Measurements from ENCODE around the gene EML5. TPM values are rescaled to one million over a fixed set of nuclear protein-coding genes. Genes with fewer than 3 reads are reported as not detected.

The EML5 gene
- total RNA-seq, 1 experiment from 2014 or later = 0.37 TPM

DNA sequence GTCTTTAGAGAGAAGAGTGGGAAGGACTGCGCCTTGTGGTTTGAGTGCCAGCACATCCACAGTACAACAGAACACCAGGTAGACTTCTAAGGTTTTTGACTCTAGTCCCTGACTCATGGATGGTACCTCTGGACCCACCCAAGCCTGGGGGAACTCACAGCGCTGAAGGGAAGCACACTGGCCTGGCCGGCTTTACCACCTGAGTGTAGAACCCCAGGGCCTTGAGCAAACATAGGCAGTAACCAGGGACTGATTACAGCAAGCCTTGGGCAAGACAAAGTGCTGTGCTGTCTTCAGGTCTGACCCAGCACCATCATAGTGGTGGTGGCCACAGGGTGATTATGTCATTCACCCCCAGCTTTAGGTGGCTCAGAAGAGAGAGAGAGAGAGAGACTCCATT, 17.2 kb downstream of the EML5 start:
- no peaks in the 10 kb centered on the region for H3K9me3 ChIP-seq (ENCODE audit: low read length)
- H3K4me1 ChIP-seq (ENCODE audit: low read length) = no peaks in the 10 kb centered on the region
- H3K27ac ChIP-seq (ENCODE audit: low read length) = no peak overlapping the region
- no peak overlapping the region for H2AFZ ChIP-seq (ENCODE audit: low read length)
- H3K9me2 ChIP-seq (replicated peaks; ENCODE audit: insufficient read depth, low read length) = no peaks in the 10 kb centered on the region
- H3K4me2 ChIP-seq (ENCODE audit: low read depth, low read length, poor library complexity, severe bottlenecking) = no peak overlapping the region
- no peaks in the 10 kb centered on the region for H3K36me3 ChIP-seq (ENCODE audit: insufficient read depth, low read length)
- H3K79me2 ChIP-seq (ENCODE audit: low read length) = no peaks in the 10 kb centered on the region
- H3K4me3 ChIP-seq (ENCODE audit: low read length) = no peak overlapping the region
- no peak for DNase-seq
- H3K9ac ChIP-seq (ENCODE audit: low read length) = no peak overlapping the region
- H4K20me1 ChIP-seq (ENCODE audit: insufficient read depth, low read depth, low read length) = no peaks in the 10 kb centered on the region
- H3K27me3 ChIP-seq (ENCODE audit: low read length) = no peaks in the 10 kb centered on the region

DNA sequence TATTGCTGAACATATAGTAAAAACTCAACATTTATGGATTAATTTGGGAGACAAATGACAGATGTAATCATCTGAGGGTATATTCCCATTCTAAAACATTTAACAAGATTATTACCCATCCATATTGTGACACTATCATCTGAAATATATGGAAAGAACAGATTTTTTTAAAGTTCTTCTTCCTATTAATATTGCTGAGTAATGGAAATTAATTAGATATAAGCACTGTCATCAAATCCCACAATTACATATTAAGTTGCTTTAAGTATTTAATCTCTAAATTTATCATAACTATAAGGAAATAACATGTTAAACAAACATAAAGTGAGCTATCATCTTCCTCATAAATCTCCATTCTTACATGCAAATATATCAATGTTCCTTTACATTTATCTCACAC, 22.0 kb downstream of the EML5 start:
- H3K9ac ChIP-seq (ENCODE audit: low read length) = no peak overlapping the region
- no peaks in the 10 kb centered on the region for H3K9me2 ChIP-seq (replicated peaks; ENCODE audit: insufficient read depth, low read length)
- H3K36me3 ChIP-seq (ENCODE audit: insufficient read depth, low read length) = no peaks in the 10 kb centered on the region
- H3K4me1 ChIP-seq (ENCODE audit: low read length) = no peaks in the 10 kb centered on the region
- no peak overlapping the region for H3K4me2 ChIP-seq (ENCODE audit: low read depth, low read length, poor library complexity, severe bottlenecking)
- no peak overlapping the region for H3K4me3 ChIP-seq (ENCODE audit: low read length)
- no peaks in the 10 kb centered on the region for H3K79me2 ChIP-seq (ENCODE audit: low read length)
- no peaks in the 10 kb centered on the region for H3K9me3 ChIP-seq (ENCODE audit: low read length)
- no peak overlapping the region for H2AFZ ChIP-seq (ENCODE audit: low read length)
- DNase-seq = no peak
- no peaks in the 10 kb centered on the region for H3K27me3 ChIP-seq (ENCODE audit: low read length)
- H3K27ac ChIP-seq (ENCODE audit: low read length) = no peak overlapping the region
- H4K20me1 ChIP-seq (ENCODE audit: insufficient read depth, low read depth, low read length) = no peaks in the 10 kb centered on the region

DNA sequence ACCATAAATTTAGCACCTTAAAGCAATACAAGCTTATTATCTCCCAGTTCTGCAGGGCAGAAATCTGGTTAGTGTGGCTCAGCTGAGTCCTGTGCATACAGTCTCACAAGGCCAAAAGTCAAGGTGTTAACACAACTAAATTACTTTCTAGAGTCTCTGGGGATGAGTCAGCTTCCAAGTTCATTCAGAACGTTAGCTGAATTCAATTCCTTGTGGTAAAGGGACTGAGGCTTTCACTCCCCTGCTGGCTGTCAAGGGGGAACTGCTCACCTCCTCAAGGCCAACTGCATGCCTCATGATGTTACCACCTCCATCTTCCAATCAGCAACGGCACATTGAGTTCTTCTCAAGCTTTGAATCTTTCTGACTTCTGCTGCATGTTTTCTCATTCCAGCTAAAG, 27.6 kb downstream of the EML5 start:
- Histone ChIP-seq H4K20me1 (ENCODE audit: insufficient read depth, low read depth, low read length) (no peaks in the 10 kb centered on the region), H3K4me3 (ENCODE audit: low read length) (no peak overlapping the region), H3K9ac (ENCODE audit: low read length) (no peak overlapping the region), H3K9me3 (ENCODE audit: low read length) (no peaks in the 10 kb centered on the region; the same call in 1 of the 2 replicates), H3K4me2 (ENCODE audit: low read depth, low read length, poor library complexity, severe bottlenecking) (no peak overlapping the region), H2AFZ (ENCODE audit: low read length) (no peak overlapping the region), H3K36me3 (ENCODE audit: insufficient read depth, low read length) (no peaks in the 10 kb centered on the region), H3K9me2 (replicated peaks; ENCODE audit: insufficient read depth, low read length) (no peaks in the 10 kb centered on the region), H3K27ac (ENCODE audit: low read length) (no peak overlapping the region), H3K4me1 (ENCODE audit: low read length) (no peaks in the 10 kb centered on the region), H3K79me2 (ENCODE audit: low read length) (no peaks in the 10 kb centered on the region), H3K27me3 (ENCODE audit: low read length) (no peaks in the 10 kb centered on the region)
- DNase-seq = no peak

DNA sequence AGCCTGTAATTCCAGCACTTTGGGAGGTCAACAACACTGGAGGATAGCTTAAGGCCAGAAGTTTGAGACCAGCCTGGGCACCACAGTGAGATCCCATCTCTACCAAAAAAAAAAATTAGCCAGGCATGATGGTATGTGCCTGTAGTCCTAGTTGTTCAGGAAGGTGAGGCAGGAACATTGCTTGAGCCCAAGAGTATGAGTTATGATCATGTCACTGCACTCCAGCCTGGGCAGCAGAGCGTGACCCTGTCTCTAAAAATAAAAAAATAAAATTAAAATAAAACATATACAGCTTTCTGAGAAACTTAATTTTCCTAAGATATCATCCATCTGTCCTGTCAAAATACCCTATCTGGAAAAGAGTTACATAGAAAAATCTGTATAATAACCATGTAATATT, 38.9 kb downstream of the EML5 start:
- H4K20me1 ChIP-seq (ENCODE audit: insufficient read depth, low read depth, low read length) = no peaks in the 10 kb centered on the region
- no peaks in the 10 kb centered on the region for H3K79me2 ChIP-seq (ENCODE audit: low read length)
- no peaks in the 10 kb centered on the region for H3K4me1 ChIP-seq (ENCODE audit: low read length)
- DNase-seq = no peak
- no peak overlapping the region for H3K4me3 ChIP-seq (ENCODE audit: low read length)
- H2AFZ ChIP-seq (ENCODE audit: low read length) = no peak overlapping the region
- no peak overlapping the region for H3K27ac ChIP-seq (ENCODE audit: low read length)
- H3K9ac ChIP-seq (ENCODE audit: low read length) = no peak overlapping the region
- peaks cover 3% of the 10 kb centered on the region; the same call in 1 of the 2 replicates for H3K27me3 ChIP-seq (ENCODE audit: low read length)
- H3K4me2 ChIP-seq (ENCODE audit: low read depth, low read length, poor library complexity, severe bottlenecking) = no peak overlapping the region
- H3K36me3 ChIP-seq (ENCODE audit: insufficient read depth, low read length) = no peaks in the 10 kb centered on the region
- H3K9me3 ChIP-seq (ENCODE audit: low read length) = no peaks in the 10 kb centered on the region
- H3K9me2 ChIP-seq (replicated peaks; ENCODE audit: insufficient read depth, low read length) = no peaks in the 10 kb centered on the region

DNA sequence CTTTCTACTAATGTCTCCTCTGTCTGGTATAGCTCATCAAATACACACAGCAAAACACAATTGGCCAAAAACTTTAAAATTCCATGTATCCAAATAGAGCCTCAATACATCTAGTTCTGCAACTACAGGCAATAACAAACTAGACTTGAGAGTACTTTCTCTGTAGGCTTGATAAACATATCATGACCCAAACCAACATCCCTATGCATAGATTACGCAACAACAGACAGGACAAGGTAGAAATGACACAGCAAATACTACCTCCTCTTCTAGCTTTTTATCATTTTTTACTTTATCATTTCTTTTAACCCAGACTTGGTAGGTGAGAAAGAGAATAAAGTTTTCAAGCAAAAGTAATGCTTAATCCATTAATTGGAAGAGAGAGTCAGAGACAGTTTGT, 41.8 kb downstream of the EML5 start:
- no peak overlapping the region for H3K9ac ChIP-seq (ENCODE audit: low read length)
- H3K36me3 ChIP-seq (ENCODE audit: insufficient read depth, low read length) = no peaks in the 10 kb centered on the region
- H3K4me2 ChIP-seq (ENCODE audit: low read depth, low read length, poor library complexity, severe bottlenecking) = no peak overlapping the region
- H3K4me1 ChIP-seq (ENCODE audit: low read length) = no peaks in the 10 kb centered on the region
- H3K79me2 ChIP-seq (ENCODE audit: low read length) = no peaks in the 10 kb centered on the region
- no peak for DNase-seq
- no peak overlapping the region for H3K4me3 ChIP-seq (ENCODE audit: low read length)
- no peak overlapping the region for H2AFZ ChIP-seq (ENCODE audit: low read length)
- H3K27me3 ChIP-seq (ENCODE audit: low read length) = no peaks in the 10 kb centered on the region
- no peaks in the 10 kb centered on the region for H4K20me1 ChIP-seq (ENCODE audit: insufficient read depth, low read depth, low read length)
- H3K9me3 ChIP-seq (ENCODE audit: low read length) = no peaks in the 10 kb centered on the region
- no peaks in the 10 kb centered on the region for H3K9me2 ChIP-seq (replicated peaks; ENCODE audit: insufficient read depth, low read length)
- H3K27ac ChIP-seq (ENCODE audit: low read length) = no peak overlapping the region

DNA sequence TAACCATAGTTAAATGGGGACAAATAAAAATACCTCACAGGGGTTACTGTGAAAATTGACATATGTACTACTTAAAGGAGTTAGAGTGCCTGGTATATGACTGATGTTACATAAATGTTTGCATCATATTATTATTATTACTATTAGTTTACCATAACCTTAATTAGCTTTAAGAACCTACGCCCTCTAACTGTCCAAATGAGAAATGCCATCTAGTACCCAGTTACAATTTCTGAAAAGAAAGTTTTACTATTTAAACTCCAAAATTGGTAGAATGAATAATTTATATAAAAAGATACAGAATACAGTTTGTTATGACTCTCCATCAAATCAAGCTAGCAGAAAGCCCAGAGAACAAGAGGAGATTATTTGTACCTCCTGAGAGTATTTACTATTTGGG, 42.3 kb downstream of the EML5 start:
- peak; percentile 52 for DNase-seq
- Histone ChIP-seq H3K79me2 (ENCODE audit: low read length) (no peaks in the 10 kb centered on the region), H3K9me3 (ENCODE audit: low read length) (no peaks in the 10 kb centered on the region), H3K4me2 (ENCODE audit: low read depth, low read length, poor library complexity, severe bottlenecking) (no peak overlapping the region), H3K4me1 (ENCODE audit: low read length) (no peaks in the 10 kb centered on the region), H2AFZ (ENCODE audit: low read length) (no peak overlapping the region), H3K27me3 (ENCODE audit: low read length) (no peaks in the 10 kb centered on the region), H3K4me3 (ENCODE audit: low read length) (no peak overlapping the region), H3K36me3 (ENCODE audit: insufficient read depth, low read length) (no peaks in the 10 kb centered on the region), H3K9me2 (replicated peaks; ENCODE audit: insufficient read depth, low read length) (no peaks in the 10 kb centered on the region), H4K20me1 (ENCODE audit: insufficient read depth, low read depth, low read length) (no peaks in the 10 kb centered on the region), H3K9ac (ENCODE audit: low read length) (no peak overlapping the region), H3K27ac (ENCODE audit: low read length) (no peak overlapping the region)

DNA sequence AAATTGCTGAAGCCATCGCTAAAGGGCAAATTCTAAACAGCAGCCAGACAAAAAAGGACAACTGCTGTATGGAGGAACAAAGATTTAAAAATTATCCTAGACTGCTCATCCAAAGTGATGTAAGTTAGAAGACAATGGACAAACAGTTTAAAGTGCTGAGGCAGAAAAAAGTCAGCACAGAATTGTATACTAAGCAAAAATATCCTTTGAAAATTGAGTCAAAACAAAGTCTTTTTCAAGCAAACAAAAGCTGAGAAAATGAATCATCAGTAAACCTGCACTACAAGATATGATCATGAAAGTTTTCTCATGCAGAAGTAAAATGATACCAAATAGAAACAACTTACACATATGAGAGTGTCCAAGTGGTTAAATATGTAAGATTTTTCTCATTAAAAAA, 43.6 kb downstream of the EML5 start:
- no peak overlapping the region for H3K27ac ChIP-seq (ENCODE audit: low read length)
- no peak overlapping the region for H2AFZ ChIP-seq (ENCODE audit: low read length)
- H3K9me3 ChIP-seq (ENCODE audit: low read length) = no peaks in the 10 kb centered on the region
- DNase-seq = no peak
- no peaks in the 10 kb centered on the region for H3K79me2 ChIP-seq (ENCODE audit: low read length)
- no peaks in the 10 kb centered on the region for H3K9me2 ChIP-seq (replicated peaks; ENCODE audit: insufficient read depth, low read length)
- H3K4me2 ChIP-seq (ENCODE audit: low read depth, low read length, poor library complexity, severe bottlenecking) = no peak overlapping the region
- no peak overlapping the region for H3K4me3 ChIP-seq (ENCODE audit: low read length)
- H3K27me3 ChIP-seq (ENCODE audit: low read length) = no peaks in the 10 kb centered on the region
- no peaks in the 10 kb centered on the region for H3K4me1 ChIP-seq (ENCODE audit: low read length)
- H3K36me3 ChIP-seq (ENCODE audit: insufficient read depth, low read length) = no peaks in the 10 kb centered on the region
- H4K20me1 ChIP-seq (ENCODE audit: insufficient read depth, low read depth, low read length) = no peaks in the 10 kb centered on the region
- H3K9ac ChIP-seq (ENCODE audit: low read length) = no peak overlapping the region

DNA sequence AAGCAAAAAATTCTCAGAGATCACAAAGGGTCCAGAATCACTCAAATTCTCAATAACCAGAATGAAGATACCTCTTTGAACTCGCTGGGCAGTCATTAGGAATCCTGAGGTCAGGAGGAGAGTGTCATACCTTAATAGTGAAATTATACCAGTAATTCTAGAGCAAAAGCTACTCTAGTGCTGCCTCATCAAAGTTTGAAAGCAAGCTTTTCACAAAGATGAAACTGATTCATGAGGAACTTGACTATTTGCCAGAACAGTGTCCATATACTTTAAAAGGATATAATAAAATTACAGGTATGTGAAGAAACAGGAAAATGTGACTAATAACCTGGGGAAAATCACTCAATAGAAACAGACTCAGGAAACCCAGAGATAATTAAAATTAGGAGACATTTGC, 44.5 kb downstream of the EML5 start:
- Histone ChIP-seq H2AFZ (ENCODE audit: low read length) (no peak overlapping the region), H3K4me2 (ENCODE audit: low read depth, low read length, poor library complexity, severe bottlenecking) (no peak overlapping the region), H4K20me1 (ENCODE audit: insufficient read depth, low read depth, low read length) (no peaks in the 10 kb centered on the region), H3K79me2 (ENCODE audit: low read length) (no peaks in the 10 kb centered on the region), H3K4me1 (ENCODE audit: low read length) (no peaks in the 10 kb centered on the region), H3K4me3 (ENCODE audit: low read length) (no peak overlapping the region), H3K36me3 (ENCODE audit: insufficient read depth, low read length) (no peaks in the 10 kb centered on the region), H3K9me3 (ENCODE audit: low read length) (no peaks in the 10 kb centered on the region), H3K9ac (ENCODE audit: low read length) (no peak overlapping the region), H3K27ac (ENCODE audit: low read length) (no peak overlapping the region), H3K27me3 (ENCODE audit: low read length) (no peaks in the 10 kb centered on the region), H3K9me2 (replicated peaks; ENCODE audit: insufficient read depth, low read length) (no peaks in the 10 kb centered on the region)
- no peak for DNase-seq

DNA sequence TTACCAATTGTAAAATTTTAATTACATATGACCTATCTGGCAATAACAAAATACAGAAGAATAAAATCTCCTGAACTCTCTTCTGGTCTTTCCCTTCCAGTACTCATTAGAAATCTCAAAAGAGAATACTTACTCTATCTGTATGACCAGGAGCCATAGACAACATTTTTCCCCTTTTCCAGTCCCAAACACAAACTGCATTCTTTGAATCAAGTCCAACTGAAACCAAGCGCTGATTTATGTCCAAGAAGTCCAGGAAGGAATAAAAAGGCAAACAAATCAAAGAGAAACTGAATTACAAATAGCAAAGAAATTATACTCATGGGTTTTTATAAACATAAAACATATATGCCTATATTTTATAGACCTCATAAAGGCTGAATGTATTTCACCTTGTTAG, 46.7 kb downstream of the EML5 start:
- Histone ChIP-seq H3K9me2 (replicated peaks; ENCODE audit: insufficient read depth, low read length) (no peaks in the 10 kb centered on the region), H4K20me1 (ENCODE audit: insufficient read depth, low read depth, low read length) (no peaks in the 10 kb centered on the region), H3K27me3 (ENCODE audit: low read length) (no peaks in the 10 kb centered on the region), H3K9ac (ENCODE audit: low read length) (no peak overlapping the region), H3K4me1 (ENCODE audit: low read length) (no peaks in the 10 kb centered on the region), H3K36me3 (ENCODE audit: insufficient read depth, low read length) (no peaks in the 10 kb centered on the region), H3K9me3 (ENCODE audit: low read length) (no peaks in the 10 kb centered on the region), H3K4me2 (ENCODE audit: low read depth, low read length, poor library complexity, severe bottlenecking) (no peak overlapping the region), H2AFZ (ENCODE audit: low read length) (no peak overlapping the region), H3K79me2 (ENCODE audit: low read length) (no peaks in the 10 kb centered on the region), H3K4me3 (ENCODE audit: low read length) (no peak overlapping the region), H3K27ac (ENCODE audit: low read length) (no peak overlapping the region)
- no peak for DNase-seq
